ENCODE data around the gene OSMR. TPM values are rescaled to one million over a fixed set of nuclear protein-coding genes. Genes with fewer than 3 reads are reported as not detected.

The OSMR gene
- total and polyA plus RNA-seq, 2 donors (not counting 3 experiments of a cell fraction or from before 2014, with no cell fraction given), result 6.1 to 19.7 TPM

GRCh38 chr5:38941912-38942311, 96.1 kb downstream of the OSMR start:
- Histone ChIP-seq H3K36me3 (ENCODE audit: control insufficient read depth in 2 of 2, extremely low read depth in 1 of 2, insufficient read depth in 2 of 2, low read length in 2 of 2) (peaks cover 3 to 4% of the 10 kb centered on the region in 2 experiments), H3K4me2 (ENCODE audit: insufficient read depth, low read length) (no peak overlapping the region), H3K27me3 (ENCODE audit: control insufficient read depth in 2 of 2, insufficient read depth in 2 of 2, low read length in 2 of 2) (no peaks in the 10 kb centered on the region), H3K27ac (ENCODE audit: insufficient read depth, low read depth, low read length) (no peak overlapping the region), H3K9ac (replicated peaks; ENCODE audit: extremely low read depth, insufficient read depth, low read length) (no peak overlapping the region), H2AFZ (ENCODE audit: low read depth, low read length) (no peak overlapping the region), H3K9me3 (replicated peaks; ENCODE audit: control insufficient read depth, insufficient read depth, low read length) (no peaks in the 10 kb centered on the region), H3K4me3 (replicated peaks in 1 of 3; ENCODE audit: insufficient read depth in 1 of 3, low read depth in 1 of 3, low read length in 3 of 3) (no peak overlapping the region), H4K20me1 (replicated peaks; ENCODE audit: control insufficient read depth, extremely low read depth, insufficient read depth, low read length) (no peaks in the 10 kb centered on the region), H3K9me1 (replicated peaks; ENCODE audit: control insufficient read depth, extremely low read depth, insufficient read depth, low read length) (no peaks in the 10 kb centered on the region), H3K4me1 (ENCODE audit: control insufficient read depth, extremely low read depth, insufficient read depth, low read length) (no peaks in the 10 kb centered on the region), H3K79me2 (ENCODE audit: control insufficient read depth, insufficient read depth, low read length) (no peaks in the 10 kb centered on the region)
- DNase-seq (ENCODE audit: low read depth, low spot score) (no peak), FAIRE-seq (no peak)
- no peak for TF ChIP-seq GATA2 (IDR thresholded peaks at IDR 0.05; ENCODE audit: insufficient read depth, insufficient read length, low read depth, low read length)
- no peak for TF ChIP-seq MYC (IDR thresholded peaks at IDR 0.05; ENCODE audit: low read depth, low read length)
- TF ChIP-seq EZH2 (IDR thresholded peaks at IDR 0.05; ENCODE audit: borderline replicate concordance, low read depth, low read length, severe bottlenecking), result no peak
- no peak for TF ChIP-seq FOS (IDR thresholded peaks at IDR 0.05; ENCODE audit: borderline replicate concordance, insufficient read depth, low read length)
- no peak for TF ChIP-seq MAX (IDR thresholded peaks at IDR 0.05; ENCODE audit: insufficient read depth, insufficient read length)
- TF ChIP-seq POLR2AphosphoS5 (IDR thresholded peaks at IDR 0.05; ENCODE audit: insufficient read depth, low read depth, low read length), result no peak
- no peak for TF ChIP-seq CTCF (IDR thresholded peaks at IDR 0.05; ENCODE audit: extremely low read depth in 1 of 2, insufficient read depth in 1 of 2, low read depth in 1 of 2, low read length in 2 of 2)
- no peak for TF ChIP-seq POLR2A (IDR thresholded peaks at IDR 0.05; ENCODE audit: low read depth, low read length)
- no peak for TF ChIP-seq JUN (IDR thresholded peaks at IDR 0.05; ENCODE audit: borderline replicate concordance, insufficient read depth, insufficient read length, low read depth)
- BruUV-seq (replicated peaks), result no TSS peak
- ChIA-PET CTCF (no interaction called here), POLR2A (no interaction called here)
- intact Hi-C loops (cut with micrococcal nuclease) (no loop called here), dilution Hi-C loops (cut with MboI; ENCODE audit: extremely low pct_ligation_motif_present, low sequenced_read_pairs) (no loop called here)
